Activated T-cell treated with anti-CD3 and anti-CD28 coated beads for 4 hours (primary cell): ENCODE data around the gene IGFBPL1.
"Not testable (repeated sequence)": the region's sequence is repeated elsewhere in the genome, so short reads cannot be mapped to it uniquely, and the experiment has no call there.

Source experiments
- DNase-seq: peaks from one replicate; pipeline ENCODE4 v3.0.0-alpha.2; 2020

The IGFBPL1 gene, protein sequence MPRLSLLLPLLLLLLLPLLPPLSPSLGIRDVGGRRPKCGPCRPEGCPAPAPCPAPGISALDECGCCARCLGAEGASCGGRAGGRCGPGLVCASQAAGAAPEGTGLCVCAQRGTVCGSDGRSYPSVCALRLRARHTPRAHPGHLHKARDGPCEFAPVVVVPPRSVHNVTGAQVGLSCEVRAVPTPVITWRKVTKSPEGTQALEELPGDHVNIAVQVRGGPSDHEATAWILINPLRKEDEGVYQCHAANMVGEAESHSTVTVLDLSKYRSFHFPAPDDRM

DNA sequence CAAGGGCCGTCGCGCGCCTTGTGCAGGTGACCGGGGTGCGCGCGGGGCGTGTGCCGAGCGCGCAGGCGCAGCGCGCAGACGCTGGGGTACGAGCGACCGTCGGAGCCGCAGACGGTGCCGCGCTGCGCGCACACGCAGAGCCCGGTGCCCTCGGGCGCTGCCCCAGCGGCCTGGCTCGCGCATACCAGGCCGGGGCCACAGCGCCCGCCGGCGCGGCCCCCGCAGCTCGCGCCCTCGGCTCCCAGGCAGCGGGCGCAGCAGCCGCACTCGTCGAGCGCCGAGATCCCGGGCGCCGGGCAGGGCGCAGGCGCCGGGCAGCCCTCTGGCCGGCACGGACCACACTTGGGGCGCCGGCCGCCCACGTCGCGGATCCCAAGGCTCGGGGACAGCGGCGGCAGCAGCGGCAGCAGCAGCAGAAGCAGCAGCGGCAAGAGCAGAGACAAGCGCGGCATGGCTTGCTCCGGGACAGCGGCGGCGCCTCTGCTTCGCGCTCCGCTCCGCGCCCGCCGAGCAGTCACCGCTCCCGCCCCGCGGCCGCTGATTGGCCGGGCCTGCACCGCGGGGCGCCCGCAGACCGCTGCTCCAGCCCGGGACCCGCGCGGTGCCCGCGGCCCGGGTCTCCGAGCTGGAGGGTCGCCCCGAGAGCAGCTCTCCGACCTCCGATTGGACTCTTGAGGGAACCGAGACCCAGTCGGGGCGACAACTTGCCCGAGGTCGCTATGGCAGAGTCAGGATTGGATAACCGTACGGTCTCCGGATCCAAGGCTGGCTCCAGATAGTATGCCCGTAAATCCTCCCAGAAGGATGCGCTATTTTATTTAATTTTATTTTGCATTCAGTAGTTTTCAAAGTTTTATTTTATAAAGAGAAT, at the start of gene IGFBPL1:
Gene IGFBPL1 (minus strand): TSS at position 482 of the 871 bp plus-strand sequence. CDS start 30 bp downstream, at position 452.
- DNase-seq, result no peak

DNA sequence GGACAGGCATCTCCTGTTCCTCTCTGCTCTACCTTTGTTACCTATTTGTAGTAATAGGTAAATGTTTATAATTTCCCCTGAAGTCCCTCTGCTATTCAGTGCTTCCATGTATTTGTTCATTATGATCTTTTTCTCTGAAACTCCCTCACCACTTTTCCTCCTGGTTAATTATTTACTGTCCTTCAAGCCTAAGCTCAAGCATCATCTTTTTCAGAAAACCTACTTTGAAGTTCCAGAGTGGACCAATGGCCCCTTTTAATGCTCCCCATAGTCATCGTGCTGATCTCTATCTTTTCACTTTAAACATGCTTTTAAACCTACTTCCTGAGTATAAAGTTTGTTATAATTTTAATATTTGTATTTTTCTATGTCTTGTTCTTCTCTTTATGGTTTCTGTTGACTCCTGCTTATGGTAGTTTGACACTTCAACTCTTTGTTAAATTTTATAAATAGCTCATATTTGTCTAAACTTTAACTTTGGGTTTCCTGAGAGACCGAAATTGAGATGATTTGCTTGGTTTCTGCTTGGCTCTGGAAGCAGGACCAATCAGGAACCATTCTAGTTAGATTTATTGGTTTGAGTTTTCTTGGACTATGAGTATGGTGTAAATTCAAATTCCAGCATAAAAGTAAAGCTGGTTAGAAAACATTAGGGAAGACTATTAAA, 48.5 kb upstream of the IGFBPL1 start:
- DNase-seq, result not testable (repeated sequence)

DNA sequence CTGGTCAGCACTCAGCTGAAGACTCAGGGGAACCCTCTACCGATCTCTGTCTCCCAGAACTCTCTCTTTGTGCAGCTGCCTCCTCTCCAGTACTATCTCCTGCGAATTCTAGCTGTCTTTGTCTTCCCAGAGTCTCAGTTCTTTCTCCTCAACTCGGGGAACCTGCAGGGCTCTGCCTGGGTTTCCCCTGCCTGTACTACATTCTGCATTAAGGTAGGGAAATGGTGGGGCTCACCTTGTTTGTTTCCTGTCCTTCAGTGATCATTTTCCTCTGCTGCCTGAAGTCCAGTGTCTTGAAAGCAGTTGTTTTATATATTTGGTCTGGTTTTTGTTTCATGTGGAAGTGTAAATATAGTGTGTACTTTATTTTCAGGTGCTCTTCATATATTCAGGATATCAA, 43.1 kb upstream of the IGFBPL1 start:
- no peak for DNase-seq

DNA sequence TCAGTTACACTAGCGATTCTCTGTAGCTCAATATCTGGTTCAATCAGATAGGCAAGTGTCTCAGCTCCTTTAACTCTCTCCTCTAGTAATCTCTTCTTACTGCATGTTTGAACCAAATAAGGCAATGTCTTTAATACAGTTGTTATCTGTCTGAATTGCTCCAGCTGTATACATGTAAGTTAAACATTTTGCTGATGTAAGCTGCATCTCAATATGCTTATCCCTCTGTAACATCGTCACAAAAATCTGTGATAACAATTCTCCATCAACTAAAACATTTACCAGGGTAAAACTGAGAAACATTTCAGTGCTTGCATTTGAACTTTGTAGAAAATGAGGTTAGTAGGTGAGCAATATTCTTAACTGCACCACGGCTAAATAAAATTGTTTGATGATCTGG, 29.6 kb upstream of the IGFBPL1 start:
- DNase-seq, result no peak

DNA sequence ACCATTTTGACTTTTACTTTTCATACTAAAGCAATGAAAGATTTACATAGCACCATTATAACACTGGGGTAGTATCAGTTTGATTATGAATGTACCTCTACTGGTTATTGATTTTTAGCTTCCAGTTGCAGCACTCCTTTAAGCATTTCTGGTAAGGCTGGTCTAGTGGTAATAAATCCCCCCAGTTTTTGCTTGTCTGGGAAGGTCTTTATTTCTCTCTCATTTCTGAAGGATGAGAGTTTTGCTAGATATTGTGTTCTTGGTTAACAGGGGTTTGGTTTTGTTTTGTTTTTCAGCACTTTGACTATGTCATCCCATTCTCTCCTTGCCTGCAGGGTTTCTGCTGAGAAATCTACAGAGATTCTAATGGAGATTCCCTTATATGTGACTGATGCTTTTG, 26.9 kb upstream of the IGFBPL1 start:
- DNase-seq, result no peak

DNA sequence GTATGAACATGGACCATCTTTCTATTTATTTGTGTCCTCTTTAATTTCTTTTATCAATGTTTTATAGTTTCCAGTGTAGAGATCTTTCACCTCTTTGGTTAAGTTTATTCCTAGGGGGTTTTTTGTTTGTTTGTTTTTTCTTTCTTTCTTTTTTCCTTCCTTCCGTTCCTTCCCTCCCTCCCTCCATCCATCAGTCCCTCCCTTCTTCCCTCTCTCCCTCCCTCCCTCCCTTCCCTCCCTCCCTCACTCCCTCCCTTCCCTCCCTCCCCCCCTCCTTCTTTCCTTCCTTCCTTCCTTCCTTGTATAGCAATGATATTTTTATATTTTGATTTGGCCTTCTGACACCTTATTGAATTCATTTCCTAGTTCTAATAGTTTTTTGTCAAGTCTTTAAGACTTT, 23.4 kb upstream of the IGFBPL1 start:
- DNase-seq, result no peak

DNA sequence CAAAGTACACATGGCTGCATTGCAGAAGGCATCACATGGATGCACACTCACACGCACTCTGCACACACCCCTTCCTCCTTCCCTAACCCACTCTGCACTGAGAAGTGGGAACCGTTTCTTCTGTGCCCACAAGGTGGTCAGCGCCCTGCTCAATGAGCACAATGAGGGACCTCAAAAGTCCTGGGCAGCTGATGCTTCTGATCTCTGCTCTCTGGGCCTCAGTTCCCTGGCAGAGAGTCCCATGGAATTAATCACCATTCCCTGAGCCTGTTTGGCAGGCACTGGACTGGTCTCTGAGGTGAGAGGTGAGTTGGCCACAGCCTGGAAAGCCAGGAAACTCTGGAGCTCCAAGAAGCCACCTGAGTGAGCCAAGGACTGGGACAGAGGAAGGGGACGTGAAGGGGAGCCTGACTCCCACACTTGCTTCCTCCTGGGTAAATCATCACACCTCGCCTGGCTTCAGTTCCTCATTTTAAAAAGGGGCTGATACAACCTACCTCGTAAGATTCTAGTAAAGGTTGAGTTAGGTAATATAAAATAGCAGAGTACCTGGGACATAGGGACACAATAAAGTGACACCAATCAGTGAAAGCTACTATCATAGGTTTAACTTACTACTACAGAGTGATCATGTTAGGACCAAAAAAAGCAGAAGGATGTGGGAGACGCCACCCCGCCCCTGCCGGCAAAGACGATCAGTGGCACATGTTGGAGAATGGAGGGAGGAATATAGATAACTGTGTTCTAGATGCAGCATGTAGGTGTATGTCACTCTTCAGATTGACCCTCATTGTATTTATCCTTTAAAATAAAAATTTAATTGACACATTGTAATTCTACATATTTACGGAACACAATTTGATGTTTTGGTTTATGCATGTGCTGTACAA, 21.1 kb upstream of the IGFBPL1 start:
- DNase-seq, result no peak

DNA sequence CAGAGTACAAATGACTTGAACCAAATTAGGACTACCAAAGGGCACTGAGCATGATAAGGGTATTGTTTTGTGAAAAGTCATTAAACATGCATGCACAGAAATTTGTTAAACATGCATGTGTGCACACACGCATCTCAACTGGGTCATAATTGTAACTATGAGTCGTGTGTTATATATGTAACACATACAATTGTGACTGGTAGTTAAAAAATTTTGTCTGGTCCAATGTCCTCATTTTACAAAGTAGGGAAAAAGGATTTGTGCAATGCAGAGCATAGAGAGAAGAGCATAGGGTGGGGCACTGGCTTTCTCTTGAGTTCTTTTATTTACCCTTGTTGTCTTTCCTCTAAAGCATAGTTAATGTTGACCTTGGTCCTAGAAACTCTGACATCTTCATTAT, 19.3 kb upstream of the IGFBPL1 start:
- DNase-seq, result no peak

DNA sequence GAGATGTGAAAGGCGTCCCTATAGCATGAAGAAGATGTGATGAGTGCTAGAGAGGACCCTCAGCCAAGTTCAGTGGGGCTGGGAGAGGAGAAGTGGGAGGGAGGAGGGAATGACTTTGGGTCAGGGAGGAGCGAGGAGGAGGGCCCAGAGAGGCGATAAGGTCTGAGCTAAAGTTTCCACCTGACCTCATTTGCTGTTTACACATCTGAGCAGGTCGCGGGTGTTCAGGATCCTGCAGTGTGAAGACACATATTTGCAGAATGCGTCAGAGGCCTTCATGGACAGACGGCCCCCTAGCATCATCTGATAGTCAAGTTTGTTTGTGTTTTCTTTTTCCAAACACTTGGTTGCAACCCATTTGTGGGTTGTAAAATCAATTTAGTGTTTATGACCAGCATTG, 18.9 kb upstream of the IGFBPL1 start:
- DNase-seq, result no peak

DNA sequence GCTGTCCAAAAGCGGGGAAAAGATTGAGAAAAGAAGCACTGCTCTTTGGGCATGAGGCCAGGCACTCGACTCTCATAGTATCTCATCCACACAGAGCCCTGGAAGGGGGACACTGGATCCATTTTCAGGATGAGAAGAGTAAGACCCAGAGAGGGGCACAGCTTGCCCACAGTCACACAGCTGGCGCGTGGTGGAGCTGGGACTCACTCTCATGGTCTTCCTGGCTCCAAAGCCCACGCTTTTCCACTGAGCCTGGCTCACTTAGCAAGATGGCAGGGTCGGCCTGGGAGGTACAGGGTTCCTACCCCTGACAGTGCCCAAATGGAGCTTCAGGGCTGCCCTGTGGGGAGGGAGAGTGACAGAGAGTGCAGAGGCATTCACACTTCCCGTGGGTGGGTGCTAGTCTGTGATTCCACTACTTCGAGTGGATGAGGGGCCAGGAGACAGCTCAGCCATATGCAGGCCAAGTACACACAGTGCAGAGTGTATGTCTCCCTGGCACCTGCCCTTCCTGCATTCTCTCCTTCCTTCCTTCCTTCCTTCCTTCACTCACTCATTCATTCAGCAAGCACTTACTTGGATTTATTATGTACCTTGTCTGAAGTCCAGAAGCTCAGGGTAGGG, 18.3 kb upstream of the IGFBPL1 start:
- DNase-seq, result no peak

DNA sequence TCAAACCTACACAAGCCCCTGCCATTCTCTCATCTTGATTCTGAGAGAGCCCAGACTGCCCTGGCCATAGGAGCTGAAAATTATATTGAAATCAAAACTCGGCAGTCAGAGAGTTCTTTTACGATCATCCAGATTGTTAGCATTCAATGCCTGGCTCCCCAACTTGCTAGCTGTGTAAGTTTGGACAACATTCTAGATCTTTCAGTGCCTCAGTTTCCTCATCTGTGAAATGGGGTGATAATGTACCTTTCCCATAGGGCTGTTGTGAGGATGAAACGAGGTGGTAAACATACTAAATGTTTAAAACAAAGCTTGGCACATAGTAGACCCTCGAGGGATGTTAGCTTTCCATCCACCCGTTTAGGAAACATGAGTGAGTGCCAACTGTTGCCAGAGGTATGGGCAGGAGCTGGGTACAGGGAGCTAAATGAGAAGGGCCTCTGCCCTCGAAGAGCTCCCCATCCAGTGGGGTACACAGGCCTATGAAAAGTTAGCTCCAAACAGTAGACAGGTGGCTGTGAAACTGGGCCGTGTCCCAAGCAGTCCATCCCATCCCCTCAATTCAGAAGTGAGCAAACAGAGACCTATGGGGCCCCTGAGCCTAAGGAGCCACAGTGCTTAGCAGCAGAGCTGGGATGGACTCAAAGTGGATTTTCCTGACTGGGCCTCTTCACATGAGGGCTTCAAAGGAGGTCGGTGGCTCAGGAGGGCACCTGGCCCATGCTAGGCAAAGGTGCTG, 17.3 kb upstream of the IGFBPL1 start:
- no peak for DNase-seq

DNA sequence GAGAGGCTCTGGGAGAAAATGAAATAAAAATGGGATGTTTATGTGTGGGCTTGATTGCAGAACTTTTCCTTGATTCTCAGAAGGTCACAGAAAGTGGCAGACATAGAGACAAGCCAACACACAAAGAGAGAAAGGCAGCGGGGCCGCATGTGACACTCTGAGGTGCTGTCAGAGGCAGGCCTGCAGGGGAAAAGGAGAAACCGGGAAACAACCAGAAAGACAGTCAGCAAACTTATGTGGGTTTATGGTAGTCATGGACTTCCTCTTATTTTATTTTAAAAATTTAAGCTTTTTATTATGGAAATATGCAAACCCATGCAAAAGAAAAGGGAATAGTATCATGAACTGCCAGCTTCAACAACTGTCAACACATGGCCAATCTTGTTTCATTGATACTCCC, 16.3 kb upstream of the IGFBPL1 start:
- no peak for DNase-seq

DNA sequence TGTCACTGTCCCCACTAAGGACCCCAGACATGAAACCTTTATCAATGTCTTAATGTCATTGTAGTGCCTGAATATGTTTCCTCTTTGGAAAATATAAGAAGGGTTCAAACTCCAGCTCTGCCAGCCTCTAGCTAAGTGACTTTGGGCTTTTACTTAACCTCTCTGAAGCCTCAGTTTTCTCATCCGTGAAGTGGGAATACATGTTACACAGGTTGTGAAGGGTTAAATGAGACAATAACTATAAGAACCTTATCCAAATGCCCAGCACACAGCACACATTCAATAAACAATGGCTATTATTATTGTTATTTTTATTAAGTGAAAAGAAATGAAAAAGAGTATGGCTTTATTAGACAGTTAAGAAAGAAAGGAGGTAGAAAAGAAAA, 15.7 kb upstream of the IGFBPL1 start:
- DNase-seq, result no peak

DNA sequence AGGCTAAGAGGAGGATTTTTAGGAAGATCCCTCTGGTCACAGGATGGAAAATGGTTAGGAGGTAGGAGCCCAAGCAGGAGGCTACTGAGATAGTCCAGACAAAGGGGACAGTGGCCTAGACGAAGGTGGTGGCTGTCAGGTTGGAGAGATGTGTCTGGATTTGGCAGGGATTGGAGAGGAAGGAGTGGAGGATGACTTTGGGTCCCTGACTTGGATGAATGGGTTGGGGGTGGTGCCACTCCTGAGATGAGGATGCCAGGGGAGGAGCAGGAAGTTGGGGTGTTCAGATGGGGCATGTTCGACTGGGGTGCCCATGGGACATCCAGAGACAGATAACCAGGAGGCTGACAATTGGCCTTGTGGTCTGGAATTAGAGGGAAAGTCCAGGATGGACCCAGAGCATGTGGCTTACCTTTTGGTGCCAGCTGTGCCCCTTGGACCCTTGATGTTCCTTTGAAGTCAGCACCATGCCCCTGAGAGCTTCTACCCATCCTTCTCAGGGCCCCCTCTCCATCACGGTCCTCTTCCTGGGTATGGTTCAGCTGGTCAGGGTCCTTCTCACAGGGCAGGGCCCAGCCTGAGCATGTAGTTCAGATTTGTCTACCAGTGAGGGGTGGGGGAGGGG, 15.1 kb upstream of the IGFBPL1 start:
- no peak for DNase-seq

DNA sequence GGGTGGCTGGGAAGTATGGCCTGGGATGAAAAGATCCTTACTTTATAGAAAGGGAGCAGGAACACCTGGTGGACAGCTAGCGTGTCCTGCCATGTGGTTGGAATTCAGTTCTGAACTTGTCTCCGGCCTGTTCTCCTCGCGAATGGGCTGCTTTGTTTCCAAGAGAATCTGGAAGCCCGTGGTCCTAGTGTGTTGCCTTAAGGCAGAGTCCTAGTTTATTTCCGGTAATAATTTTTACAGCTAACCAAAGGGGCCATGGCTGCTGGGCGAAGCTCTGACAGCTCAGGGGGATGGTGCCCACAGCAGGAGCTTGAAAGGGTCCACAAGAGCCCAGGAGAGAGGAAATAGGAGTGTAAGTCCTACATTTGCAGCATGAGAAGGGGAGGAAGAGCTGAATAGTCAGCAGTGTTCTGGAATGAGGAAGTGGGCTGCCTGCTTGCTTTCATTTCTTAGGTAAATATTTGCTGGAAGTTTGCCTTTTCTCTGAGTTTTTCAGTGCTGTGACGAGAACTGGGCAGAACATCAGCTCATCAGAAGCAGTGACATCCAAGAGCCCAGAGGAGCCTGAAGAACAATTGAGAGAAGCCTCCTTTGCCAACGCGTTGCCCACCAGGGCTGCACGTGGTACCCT, 13.1 kb upstream of the IGFBPL1 start:
- DNase-seq, result no peak

DNA sequence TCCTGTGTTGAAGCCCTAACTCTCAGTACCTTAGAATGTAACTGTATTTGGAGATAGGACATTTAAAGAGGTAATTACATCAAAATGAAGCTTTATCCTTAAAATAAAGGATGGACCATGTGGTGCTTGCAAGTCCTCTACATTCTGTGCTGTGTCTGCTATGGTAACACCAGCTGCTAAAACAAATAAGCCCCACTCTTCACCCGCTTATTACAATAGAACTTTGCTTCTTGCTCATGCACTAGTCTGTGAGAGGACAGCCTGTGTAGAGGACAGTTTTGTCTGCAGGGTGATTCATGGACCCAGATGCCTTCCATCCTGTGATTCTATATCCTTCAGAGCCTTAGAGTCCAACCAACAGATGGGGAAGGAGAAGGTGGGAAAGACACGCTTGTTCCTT, 12.5 kb upstream of the IGFBPL1 start:
- DNase-seq, result no peak

DNA sequence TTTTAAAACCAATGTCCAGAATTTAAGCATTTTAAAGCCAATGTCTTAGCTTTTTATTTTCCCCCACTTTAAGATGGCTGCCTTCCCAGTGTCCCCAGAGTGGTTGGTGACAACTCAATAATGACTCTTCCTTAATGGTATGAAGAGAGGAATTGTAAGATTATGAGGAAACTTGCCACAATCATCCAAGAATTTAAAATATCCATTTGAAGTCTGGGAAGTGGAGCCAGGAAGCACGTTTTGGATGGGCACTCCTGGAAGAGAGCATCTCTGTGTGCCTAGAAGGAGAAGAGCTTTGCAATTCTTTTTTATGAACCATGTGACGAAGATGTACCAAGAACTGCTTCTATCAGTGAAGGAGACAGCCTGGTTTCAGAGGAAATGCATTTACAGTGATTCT, 11.3 kb upstream of the IGFBPL1 start:
- DNase-seq, result no peak

DNA sequence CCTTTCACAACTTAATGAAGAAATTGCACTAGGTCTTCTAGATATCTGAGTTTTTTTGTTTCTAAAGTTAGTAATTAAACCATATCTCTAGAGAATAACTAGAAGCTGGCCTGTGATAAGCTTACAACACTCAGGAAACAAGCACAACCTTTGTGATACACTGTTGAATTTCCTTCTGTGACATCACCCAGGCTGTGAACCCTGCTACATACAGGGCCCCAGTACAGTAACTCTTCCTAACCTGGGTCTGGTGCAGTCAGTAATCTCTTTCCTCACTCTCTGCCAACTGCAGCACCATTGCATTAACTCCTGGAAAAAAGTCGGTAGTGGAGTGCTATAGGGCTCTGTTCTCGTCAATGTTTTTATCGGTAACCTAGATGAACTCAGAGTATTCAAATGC, 10.6 kb upstream of the IGFBPL1 start:
- DNase-seq, result no peak

DNA sequence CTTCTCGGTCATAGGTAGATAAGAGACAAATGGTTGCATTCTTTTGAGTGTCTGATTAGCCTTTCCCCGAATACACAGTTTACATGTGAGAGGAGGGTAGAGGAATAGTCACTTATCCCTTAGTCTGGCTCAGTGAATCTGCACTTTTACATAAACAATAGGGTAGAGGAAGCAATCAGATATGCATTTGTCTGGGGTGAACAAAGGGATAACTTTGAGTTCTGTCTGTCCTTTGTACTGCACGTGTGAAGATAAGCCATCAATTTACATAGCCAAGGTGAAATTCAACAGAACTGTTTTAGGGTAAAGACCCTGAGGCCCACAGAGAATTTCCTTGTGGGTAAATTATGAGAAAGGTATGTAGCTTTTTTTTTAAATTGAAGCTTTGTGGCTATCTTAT, 10.1 kb upstream of the IGFBPL1 start:
- DNase-seq, result no peak

DNA sequence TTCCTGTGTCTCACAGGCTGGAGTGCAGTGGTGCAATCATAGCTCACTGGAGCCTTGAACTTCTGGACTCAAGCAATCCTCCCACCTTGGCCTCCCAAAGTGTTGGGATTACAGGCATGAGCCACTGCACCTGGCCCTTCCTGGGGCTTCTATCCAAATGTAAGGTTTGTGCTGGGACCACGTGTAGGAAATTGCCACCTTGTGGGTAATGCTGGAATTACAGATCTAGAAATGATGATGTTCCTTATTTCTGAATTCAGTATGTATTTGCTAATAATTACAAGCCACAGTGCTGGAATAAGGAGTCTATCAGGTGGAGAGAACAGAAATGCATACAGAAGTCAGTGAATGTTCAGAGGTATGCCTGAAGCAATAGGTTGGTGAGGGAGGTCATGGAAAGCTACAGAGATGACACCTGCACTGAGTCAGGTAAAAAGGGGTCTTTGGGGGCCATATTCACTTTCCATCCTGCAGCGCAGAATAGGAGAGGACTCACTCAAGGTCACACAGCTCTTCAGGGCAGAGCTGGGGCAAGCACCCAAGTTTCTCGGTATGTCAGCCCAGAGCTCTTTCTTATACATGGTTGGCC, 8.8 kb upstream of the IGFBPL1 start:
- no peak for DNase-seq
